ENCODE results near the gene EMC10.

EMC10 gene

DNA sequence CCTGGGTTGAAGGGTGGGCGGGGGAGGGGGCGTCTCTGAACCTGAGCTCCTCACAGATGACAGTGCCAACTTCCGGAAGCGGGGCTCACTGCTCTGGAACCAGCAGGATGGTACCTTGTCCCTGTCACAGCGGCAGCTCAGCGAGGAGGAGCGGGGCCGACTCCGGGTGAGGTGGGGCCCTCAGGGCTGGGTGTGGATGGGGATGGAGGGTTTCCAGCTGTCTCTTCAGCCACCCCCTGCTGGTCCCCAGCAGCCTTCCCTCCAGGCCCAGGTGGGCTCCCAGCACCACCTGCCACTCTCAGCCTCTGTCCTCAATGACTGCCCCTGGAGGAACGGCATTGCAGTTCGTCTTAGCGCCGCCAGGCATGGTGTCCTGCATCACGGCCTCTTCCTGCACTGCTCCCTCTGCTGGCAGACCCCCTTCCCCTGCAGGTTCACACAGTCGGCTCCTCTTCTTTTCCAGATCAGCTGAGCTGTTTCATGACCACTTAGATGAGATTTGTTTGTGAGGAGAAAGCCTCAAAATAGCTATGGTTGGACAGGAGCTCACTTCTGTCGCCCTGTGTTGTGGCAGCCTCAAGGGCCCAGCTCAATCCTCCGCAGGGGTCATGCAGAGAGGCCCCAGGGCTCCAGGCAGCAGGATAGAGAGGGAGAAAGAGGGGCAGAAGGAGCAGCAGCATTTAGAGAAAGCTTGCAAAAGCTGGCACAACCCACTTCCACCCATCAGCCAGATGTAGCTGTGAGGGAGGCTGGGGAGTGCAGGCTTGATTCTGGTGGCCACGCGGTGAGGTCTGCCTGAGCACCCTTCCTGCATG is 2.8 kb downstream of the EMC10 start:
- DNase-seq (ENCODE audit: low spot score) = peak; percentile 60

DNA sequence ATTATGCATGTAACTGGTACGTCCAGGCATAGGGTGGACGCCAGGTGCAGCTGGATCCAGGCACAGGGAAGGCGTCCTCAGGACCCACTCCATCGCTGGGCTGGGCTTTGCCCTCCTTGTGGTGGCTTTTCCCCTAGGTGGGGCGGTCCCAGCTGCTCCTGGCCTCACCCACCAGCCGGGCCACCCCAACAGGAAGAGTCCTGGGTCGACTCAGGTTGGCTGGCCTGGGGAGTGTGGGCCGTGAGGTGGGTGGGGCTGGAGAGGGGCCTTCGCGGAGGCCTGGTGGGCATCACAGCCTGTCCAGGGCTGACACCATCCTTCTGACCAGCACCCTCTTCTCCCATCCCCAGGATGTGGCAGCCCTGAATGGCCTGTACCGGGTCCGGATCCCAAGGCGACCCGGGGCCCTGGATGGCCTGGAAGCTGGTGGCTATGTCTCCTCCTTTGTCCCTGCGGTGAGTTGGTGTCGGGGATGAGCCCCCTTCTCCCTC is 3.5 kb downstream of the EMC10 start:
- DNase-seq (ENCODE audit: low spot score) = no peak

DNA sequence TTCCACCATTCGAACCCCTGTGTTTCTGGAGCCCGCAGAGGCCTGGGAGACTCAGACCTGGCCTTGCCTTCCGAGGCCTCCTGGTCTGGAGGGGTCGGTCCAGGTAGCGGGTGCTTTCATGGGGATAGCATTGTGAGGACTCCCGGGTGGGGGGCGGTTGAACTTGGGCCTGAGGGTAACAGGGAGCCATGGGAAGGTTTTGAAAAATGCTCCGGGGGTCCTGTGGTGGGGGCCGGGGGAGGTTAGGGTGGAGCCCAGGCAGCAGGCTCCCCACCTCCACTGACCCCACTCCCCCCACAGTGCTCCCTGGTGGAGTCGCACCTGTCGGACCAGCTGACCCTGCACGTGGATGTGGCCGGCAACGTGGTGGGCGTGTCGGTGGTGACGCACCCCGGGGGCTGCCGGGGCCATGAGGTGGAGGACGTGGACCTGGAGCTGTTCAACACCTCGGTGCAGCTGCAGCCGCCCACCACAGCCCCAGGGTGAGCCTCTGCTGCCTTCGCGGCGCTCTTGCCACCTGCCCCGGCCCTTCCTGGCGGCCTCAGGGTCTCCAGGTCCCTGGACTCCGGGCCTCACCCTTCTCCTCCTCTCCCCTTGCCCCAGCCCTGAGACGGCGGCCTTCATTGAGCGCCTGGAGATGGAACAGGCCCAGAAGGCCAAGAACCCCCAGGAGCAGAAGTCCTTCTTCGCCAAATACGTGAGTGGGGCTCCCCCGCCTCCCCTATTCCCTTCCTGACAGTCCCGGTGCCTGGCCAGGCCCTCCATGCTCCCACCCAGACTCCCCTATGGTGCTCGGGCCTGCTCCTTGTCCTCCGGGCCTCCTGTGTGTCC is 4.2 kb downstream of the EMC10 start:
- no peak for DNase-seq (ENCODE audit: low spot score)

DNA sequence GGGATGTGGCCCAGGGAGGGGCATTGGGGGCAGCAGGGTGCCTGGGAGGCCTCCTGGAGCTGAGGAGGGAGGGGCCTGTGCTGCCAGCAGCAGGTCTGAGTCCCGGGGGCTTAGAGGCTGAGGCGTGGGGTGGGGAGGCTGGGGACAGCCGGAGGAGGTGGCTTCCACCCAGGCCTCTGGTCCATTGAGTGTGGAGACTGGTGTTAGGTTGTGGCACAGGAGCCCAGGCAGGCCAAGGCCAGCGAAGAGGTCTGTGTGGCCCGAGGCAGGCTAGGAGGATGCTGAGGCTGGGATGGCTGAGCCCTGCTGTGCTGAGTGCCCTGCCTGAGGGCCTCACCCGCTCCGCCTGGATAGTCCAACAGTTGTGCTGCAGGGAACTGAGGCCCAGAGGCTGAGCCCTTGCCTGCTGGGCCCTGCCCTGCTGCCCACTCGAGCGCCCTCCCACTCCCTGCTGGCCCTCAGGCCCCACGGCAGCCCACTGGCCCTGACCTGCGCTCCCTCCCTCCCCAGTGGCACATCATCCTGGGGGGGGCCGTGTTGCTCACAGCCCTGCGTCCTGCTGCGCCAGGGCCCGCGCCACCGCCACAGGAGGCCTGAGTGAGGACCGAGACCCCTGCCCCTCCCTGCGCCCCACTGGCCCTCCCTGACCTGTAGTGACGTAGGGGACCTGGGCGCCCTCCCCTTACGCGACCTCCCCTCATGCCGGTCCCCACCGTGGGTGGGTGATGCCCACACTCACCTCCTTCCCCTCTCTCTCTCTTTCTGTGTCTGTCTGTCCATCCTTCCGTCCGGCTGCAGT is 5.2 kb downstream of the EMC10 start:
- no peak for DNase-seq (ENCODE audit: low spot score)

DNA sequence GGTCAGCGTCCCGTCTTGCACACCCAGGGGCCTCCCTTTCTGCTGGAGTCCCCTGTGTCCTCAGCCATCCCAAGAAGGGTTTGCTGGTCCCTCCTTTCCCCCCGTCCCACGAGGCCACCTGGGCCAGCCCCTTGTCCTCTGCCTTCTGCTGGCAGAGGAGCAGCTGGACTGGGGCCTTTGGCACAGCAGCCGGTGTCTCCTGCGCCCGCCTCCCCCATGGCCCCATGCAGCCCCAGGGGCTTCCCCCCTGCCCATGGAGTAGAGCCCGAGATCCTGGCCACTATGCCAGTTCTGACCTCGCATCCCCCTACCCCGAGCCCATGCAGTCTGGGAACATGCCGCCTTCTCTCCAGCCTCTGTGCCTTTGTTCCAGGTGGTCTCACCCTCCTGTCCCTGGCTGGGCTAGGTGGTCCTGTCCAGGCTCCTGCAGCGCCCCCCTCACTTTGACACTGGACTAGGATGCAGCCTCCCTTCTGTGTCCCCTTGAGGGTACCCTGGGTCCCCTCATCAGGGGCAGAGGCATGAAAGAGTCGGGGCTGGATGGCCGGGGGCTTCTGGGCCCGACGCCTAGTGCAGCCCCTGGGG is 6.1 kb downstream of the EMC10 start:
- DNase-seq (ENCODE audit: low spot score) = no peak

DNA sequence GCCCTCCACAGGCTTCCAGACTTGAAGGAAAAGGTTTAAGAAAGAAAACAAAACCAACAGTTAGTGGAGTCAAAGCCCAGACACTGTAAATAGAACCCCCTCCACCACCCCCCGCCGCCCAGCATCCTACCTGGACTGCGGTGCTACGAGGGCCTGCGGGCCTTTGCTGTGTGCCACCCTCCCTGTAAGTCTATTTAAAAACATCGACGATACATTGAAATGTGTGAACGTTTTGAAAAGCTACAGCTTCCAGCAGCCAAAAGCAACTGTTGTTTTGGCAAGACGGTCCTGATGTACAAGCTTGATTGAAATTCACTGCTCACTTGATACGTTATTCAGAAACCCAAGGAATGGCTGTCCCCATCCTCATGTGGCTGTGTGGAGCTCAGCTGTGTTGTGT is 6.6 kb downstream of the EMC10 start:
- no peak for DNase-seq (ENCODE audit: low spot score)

DNA sequence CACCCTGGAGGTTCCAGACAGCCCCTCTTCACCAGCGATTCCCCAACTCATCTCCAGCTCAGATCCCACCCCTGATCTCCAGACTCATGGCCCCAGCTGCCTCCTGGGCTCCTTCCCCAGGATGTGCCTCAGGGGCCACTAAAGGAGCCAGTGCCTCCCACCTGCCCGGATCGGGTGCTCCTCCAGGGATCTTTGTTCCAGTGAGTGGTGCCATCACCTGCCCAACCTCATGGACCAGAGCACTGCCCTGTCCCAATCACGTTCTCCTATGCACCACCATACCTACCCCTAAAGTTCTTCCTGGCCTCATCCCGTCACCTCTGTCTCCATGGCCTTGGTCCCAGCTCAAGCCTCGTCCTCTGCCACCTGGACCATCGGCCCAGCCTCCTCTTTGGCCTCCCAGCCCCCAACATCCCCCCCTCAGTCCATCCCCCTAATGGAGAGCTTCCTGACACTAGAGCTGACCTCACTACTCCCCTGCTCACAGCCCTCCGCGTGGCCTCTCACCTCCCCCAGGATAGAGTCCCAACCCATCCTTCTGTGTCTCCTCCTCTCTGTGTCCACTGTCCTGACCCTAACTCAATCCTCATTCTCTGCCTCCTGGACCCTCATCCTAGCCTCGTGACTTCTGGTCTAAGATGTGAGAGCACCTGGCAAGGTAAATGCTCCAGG is 9.1 kb downstream of the EMC10 start:
- no peak for DNase-seq (ENCODE audit: low spot score)

DNA sequence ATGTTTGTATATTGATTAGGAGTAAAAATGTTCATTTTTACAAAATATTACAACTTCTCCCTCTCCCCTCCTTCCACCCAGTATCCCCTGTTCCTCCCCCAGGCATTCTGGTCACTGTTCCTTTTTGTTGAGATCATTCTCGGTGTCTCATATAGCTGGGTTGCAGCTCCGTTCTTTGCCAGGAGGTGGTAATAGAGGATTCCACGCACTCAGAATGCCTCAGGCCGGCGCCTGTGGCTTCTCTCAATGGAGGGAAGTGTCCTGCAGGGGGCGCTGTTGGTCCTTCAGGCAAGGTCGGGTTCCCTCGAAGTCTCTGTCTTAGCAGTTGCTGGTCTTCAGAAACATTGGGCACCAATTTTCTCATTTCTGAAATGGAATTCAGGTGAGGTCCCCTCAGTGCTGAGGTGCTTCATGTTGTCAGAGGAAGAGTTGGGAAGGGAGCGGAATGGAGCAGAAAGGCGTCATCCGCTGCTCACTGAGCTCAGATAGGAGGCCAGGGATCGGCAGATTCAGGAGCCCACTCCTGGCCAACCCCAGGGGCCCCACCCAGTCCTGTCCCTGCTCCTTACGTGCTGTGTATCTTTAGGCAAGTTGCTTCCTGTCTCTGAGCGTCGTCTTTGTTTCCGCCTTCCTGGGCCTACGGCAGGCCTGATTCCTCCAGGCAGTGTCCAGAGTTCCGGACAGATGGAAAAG is 10.7 kb downstream of the EMC10 start:
- DNase-seq (ENCODE audit: low spot score) = no peak

DNA sequence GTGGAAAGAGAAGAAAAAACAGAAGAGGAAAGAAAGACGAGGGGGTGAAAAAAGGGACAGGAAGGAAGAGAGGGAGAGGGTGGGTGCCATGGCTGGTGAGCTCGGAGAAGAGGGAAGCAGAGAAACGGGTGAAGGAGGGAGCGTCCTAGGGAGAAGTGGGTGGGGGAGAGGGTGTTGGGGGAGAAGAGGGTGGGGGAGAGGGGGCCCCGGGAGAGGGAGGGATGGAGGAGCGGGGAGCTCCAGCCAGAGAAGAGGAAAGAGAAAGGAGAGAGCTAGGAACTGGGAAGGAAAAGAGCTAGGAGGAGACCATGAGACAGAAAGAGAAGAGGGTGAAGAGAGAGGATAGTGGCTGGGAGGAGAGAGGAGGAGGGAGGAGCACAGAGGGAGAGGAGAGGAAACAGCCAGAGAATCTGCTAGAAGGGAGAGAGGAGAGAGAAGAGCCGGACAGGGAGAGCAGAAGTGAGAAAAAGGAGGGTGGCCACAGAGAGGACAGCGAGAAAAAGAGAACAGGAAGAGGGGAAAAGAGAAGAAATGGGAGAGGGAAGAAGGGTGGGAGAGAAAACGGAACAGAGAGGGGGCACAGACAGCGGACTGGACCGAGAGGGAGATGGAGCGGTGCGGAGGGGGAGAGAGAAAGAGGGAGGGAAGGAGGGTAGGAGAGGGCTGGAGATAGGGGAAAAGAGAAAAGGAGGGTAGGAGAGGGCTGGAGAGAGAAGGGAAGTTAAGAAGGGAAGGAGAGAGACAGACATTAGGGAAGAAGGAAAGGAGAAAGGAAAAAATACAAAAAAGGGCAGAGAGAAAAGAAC is 12.3 kb downstream of the EMC10 start:
- no peak for DNase-seq (ENCODE audit: low spot score)

DNA sequence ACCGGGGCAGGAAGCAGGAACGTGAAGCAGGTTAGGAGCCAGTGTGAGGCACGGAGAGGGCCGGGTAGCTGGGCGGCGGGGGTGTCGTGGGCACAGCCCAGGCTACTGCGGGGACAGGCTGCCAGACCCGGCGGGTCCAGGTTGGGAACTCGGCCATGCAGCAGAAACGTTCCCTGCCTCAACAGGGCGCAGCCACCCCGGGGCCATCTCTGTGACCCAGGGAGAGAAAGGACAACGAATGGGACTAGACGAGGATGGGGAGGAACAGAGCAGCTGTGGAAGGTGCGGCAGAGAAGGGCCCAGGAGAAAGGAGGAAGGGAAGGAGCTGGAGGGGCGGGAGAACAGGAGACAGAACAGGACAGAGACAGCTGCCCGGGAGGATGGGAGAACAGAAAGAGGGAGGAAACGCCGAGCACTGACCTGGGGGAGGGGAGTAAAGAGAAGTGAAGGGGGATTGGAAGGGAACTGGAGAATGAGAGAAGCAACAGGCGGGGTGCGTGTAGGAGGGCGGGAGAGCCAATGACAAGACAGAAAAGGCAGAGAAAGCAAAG is 13.2 kb downstream of the EMC10 start:
- DNase-seq (ENCODE audit: low spot score) = no peak

DNA sequence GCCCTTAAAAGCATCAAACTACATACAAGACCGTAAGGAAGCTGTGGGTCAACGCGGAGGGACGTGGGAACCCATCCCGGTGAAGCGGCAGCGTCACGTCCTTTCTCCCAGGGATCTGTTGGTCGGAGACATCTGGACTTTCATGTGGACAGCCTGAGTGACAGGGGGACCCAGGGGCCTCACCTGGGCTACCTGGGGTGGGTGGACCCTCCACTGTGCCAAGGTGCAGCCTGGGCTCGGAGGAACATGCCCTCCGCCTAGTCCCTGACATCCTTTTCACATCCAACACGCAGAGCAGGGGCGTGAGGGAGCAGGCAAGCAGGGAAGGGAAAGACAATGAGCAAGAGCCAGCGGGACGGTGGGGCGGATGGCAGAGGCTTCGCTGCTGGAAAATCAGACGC is 14.1 kb downstream of the EMC10 start:
- DNase-seq (ENCODE audit: low spot score) = no peak

DNA sequence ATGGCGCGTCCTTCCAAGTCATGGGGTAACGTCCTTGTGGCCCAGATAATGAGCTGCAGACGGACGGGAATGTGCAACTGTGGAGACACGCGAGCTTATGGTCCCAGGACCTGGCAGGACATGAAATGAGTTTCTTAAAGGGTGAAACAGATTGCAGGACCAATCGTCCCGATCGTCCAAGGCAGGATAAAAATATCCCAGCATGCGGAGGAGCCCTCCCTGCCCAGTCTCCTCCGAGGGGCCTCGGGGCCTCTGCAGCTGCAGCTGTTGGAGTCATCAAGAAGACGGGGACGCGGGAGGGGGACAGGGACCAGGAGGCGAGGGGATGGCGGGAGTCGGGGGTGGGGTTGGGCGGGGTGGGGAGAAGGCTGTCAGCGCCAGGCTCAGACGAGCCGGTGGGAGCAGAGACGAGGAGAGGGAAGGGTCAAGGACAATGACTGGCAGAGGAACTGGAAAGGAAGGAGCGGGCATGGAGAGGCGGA is 14.7 kb downstream of the EMC10 start:
- no peak for DNase-seq (ENCODE audit: low spot score)

DNA sequence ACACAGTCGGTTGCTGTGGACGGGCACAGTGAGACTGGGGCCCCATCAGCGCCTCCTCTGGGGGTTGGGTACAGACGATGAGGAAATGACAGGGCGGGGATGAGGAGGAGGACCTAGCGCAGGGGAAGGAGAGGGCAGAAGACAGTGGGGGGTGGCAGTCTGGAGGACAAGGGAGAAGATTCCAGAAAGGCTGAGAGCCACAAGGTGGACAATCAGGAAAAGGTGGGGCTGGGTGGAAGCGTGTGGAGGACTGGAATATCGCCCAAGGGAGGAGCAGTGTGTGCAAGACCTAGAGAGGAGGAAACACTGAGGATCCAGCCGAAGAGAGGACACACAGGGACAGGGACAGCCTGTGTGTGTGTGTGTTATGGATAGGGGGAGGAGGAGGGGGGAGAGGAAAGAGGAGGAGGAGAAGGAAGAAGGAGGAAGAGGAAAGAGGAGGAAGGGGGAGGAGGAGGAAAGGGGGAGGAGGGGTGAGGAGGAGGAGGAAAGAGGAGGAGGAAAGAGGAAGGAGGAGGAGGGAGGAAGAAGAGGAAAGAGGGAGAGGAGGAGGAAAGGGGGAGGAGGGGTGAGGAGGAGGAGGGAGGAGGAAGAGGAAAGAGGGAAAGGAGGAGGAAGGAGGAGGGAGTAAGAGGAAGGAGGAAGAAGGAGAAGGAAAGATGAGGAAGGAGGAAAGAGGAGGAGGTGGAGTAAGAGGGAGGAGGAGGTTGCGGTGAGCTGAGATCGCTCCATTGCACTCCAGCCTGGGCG is 16.2 kb downstream of the EMC10 start:
- no peak for DNase-seq (ENCODE audit: low spot score)

DNA sequence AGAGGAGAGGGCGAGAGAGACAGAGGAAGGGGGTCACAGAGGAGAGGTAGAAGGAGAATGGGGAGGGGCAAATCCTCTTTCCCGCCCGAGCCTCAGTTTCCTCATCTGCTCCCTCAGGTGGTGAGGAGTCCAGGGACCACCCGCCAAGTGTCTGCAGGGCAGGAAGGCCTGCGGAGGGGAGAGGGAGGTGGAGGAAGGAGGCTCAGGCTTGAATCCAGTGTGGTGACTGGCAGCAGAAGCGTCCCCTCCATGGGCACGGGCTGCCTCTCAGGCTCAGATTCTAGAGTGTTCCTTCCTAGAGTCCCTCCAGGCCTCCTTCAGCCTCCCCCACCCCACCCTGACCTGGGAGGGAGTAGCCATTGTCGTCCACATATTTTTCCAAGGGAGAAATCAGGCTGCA is 16.9 kb downstream of the EMC10 start:
- no peak for DNase-seq (ENCODE audit: low spot score)

DNA sequence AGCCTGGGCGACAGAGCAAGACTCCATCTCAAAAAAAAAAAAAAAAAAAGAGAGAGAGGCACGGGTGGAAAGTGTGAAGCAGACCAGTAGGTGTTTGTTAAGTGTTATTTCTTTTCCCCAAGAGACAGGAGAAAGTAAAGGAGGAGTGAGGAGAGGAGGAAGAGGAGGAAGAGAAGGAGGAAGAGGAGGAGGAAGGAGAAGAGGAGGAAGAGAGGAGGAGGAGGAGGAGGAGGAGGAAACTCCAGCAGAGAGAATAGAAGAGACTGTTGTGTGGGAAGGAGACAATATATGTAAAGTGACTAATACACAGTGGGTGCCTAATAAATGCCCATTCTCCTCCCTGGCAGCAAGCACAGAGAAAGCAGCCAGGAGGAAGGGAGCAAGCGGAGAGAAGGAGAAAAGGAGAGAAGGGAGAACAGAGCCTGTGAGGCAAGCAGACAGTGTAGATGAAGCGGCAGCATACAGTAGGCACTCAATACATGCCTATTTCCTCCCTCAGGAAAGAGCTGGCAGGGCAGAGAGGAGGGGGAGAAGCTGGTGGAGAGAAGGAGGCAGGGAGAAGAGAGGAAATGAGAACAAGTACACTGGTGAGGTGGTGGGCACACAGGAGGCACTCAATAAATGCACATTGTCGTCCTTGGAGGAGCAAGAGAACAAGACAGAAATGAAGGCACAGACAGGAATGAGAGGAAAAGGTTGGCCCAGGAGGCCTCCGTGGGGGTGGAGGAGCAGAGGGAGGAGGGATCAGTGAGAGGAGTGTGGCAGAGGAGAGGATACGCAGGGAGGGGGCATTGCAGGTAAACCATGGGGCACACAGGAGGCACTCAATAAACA is 18.1 kb downstream of the EMC10 start:
- no peak for DNase-seq (ENCODE audit: low spot score)

DNA sequence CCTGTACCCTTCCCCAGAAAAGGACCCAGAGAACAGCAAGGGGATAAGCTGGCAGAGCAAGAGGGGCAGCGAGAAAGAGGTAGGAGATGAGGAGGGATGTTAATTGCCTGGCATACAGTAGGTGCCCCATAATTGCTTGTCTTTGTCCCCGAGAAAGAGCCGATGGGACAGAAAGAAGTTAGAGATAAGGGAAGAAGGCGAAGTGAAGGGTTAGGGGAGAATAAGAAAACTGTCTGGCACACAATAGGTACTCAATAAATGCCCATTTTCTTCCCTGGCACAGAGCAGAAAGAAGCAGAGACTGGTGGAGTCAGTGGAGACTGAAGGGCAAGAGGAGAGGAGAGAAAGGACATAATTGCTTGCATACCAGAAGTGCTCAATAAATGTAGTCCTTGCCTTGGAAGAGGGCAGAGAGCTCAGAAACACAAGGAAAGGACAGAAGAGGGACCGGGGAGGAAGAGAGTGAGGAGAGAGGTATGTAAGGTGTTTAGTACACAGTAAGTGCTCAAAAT is 18.8 kb downstream of the EMC10 start:
- no peak for DNase-seq (ENCODE audit: low spot score)

DNA sequence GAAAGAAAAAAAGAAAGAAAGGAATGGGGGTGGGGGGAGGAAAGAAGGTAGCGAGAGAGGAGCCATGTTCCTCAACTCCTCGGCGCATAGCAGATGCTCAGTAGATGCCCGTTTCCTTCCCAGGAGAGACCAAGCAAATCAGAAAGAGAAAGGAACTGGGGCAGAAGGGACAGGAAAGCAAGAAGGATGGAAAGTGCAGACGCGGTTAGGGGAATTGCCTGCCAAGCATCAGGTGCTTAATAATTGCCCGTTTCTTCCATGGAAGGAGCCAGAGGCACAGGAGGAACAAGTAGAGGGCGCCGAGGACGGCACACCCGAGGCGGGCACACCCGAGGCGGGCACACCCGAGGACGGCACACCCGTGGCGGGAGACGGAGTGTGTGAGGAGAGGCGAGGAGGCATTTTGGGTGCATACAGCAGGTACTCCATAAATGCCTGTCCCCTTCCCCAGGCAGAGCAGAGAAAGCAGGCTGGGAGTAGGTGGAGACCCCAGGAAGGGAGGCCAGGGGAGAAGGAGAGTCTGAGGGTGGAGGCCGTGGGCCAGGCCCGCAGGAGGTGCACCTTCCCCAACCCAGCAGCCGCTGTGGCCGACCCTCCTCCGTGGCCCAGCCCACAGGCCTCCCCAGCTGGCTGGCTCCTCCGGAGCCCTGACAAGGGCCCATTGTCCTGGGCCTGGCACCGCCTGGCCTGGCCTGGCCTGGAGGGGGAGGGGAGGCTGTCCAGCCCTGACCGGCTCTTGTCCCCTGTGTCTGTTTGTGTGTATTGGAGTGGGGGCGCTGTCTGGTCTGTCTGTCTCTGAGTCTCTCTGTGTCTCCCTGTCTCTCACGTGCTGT is 20.1 kb downstream of the EMC10 start:
- DNase-seq (ENCODE audit: low spot score) = no peak
